ENCODE data around the gene TRIM15.

TRIM15 gene

DNA sequence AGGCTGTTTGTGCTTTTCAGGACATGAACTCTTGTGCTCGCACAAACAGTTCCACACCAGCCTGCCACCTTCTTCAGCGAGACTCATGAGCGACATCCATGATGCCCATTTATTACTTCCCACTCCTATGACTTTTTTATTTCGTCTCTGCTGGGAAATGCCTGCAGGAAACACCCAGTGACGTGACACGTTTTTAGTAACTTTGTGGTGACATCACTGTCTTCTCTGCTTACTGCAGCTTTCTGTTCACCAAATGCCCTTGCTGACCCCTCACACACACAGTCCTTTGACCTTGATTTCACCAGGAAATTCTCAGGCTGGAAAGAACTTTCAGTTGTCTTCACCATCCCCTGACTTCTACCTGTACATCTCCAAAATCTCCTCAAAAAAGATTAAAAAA lies 18.5 kb upstream of the TRIM15 start:
- DNase-seq (ENCODE audit: insufficient read length, low spot score) (no peak), FAIRE-seq (no peak)

- DNase-seq (ENCODE audit: insufficient read length, low spot score) (no peak), FAIRE-seq (no peak)
Observed at GRCh38 chr6:30145818-30146217, 17.5 kb upstream of the TRIM15 start.

GRCh38 chr6:30147096-30147495 lies 16.2 kb upstream of the TRIM15 start:
- FAIRE-seq (no peak), DNase-seq (ENCODE audit: insufficient read length, low spot score) (no peak)

DNA sequence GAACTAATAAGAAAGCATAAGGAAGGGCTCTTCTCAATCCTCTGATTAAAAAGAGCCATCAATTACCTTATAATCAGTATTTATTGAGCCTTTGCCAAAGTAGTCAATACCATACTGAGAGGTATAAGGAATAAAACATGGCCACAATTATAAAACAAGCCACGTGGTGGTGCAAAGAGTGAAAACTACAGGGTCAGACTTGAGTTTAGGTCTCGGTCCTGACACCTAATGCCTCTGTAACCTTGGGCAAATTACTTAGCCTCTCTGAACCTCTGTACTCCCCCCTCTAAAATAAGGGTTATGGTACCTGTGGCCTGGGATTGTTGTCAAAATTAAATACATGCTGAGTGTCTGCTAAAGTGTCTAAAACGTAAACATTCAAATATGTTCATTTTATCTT lies 14.1 kb upstream of the TRIM15 start:
- FAIRE-seq: no peak
- no peak for DNase-seq (ENCODE audit: insufficient read length, low spot score)

DNA sequence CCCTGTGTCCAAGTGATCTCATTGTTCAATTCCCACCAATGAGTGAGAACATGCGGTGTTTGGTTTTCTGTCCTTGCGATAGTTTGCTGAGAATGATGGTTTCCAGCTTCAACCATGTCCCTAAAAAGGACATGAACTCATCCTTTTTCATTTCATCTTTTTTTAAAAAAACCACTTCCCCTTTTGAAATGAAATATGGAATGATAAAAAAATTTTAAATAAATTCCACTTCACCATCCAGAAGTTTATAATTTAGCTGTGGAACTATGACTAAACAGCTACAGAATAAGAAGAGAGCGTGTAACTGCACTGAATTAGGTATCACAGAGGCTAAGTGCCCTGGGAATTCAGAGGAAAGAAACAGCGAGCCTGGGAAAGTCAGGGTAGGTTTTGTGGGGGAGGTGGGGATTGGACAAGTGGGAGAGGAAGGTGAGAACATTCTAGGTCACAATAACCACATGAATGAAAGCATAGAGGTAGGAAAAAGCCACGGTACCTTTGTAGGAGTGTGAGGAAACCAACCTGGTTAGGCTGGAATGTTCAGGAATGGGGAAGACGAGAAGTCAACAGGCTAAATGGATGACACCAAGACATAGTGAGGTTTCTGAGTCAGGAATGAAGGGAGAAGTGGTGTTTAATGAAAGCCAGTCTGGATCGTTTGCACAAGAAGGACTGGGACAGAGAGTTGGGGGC lies 13.3 kb upstream of the TRIM15 start:
- DNase-seq (ENCODE audit: insufficient read length, low spot score) (no peak), FAIRE-seq (no peak)

DNA sequence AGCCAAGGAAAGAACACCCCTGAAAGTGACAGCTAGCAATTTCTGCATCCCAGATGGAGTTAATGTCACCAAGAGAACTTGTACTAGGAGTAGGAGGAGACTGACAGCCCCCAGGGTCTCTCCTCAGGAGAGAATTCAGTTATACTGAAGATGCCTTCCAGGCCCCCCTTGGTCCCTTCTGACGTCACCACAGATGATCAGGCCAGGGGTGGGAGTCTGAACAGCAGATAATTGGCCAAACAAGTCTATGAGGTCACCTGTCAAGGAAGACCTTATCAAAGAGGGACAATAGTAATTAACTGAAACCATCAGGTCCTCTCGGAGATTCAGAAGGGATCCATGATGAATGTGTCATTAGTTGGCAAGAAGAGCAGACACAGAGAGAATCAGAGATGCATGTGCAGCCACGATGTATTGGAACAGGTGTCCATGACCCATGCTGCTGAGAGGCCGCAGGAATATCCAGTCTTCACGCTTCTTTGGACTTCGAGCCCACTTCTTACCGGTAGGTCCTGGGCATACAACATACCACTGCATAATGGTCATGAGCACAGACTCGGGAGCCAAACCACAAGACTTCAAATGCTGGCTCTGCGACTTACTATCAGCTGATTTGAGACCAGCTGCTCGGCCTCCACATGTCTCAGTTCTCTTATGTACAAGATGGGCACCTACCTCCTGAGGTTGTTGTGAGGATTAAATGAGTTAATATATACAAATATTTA lies 12.5 kb upstream of the TRIM15 start:
- FAIRE-seq (no peak), DNase-seq (ENCODE audit: insufficient read length, low spot score) (no peak)

- DNase-seq (ENCODE audit: insufficient read length, low spot score) (no peak), FAIRE-seq (no peak)
Observed at GRCh38 chr6:30151580-30151979, 11.8 kb upstream of the TRIM15 start.

- no peak for DNase-seq (ENCODE audit: insufficient read length, low spot score)
- FAIRE-seq: no peak
Observed at GRCh38 chr6:30152016-30152673, 11.2 kb upstream of the TRIM15 start.

- FAIRE-seq (no peak), DNase-seq (ENCODE audit: insufficient read length, low spot score) (no peak)
Observed at GRCh38 chr6:30152910-30153610, 10.3 kb upstream of the TRIM15 start.

- DNase-seq (ENCODE audit: insufficient read length, low spot score) (no peak), FAIRE-seq (no peak)
Observed at GRCh38 chr6:30154061-30154460, 9.3 kb upstream of the TRIM15 start.

DNA sequence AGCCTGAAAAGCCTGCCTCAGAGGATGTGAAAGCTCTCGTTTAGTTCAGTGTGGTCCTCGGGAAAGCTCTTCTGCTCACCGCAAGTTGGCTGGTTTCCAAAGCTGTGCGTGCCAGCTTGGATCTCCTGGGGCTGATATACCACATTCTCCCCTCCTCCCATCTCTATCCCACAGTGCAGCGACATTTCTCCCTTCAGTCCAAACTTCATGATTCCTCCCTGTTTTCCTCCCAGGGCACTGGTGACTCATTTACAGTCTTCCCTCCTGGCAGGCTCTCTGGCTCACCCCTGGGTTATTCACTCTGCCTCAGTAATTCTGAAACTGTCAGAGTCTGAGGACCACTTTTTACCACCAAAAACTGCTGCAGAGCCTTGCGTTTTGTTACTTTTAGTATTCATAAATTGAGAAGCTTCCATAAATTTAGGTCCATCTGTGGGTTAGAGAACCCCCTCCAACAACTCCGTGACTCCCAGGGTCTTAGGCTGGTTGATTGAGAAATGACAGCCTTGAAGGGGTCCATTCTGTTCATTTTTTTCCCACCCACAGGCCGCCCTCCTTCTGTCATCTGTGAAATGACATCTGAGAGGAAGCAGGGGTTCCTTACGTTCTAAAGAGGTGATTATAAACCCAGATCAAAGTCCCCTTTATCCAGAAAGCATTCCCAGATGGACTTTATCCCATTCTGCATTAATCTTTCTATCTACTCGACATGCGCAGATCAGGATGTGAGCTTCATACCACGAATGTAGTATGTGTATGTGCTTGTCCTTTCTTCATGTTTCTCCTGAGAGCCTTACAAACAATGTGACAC lies 8.4 kb upstream of the TRIM15 start:
- DNase-seq (ENCODE audit: insufficient read length, low spot score): no peak
- no peak for FAIRE-seq

GRCh38 chr6:30155520-30156261 lies 7.7 kb upstream of the TRIM15 start:
- FAIRE-seq: no peak

GRCh38 chr6:30156262-30156599 lies 7.1 kb upstream of the TRIM15 start:
- DNase-seq (ENCODE audit: insufficient read length, low spot score) (no peak), FAIRE-seq (no peak)

More at GRCh38 chr6:30155520-30156261, 7.7 kb upstream of the TRIM15 start:
- no peak for DNase-seq (ENCODE audit: insufficient read length, low spot score)

DNA sequence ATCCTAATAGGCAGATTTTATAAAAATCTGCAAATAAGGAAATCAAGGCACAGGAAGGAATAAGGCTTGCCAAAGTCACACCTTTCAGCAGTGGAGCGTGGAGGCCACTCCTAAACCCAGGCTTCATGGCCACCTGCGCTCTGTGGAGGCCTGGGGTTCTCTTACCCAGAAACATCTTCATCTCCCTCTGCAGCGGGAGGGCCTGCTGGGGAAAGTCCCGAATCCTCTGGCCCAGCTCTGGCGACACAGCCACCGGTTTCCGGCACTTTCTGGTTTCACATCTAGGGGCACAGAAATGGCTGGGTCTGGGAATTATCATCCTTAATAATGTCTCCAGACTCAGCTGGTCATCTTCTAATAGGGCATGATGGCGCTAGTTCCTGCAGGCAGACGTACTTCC lies 6.6 kb upstream of the TRIM15 start:
- DNase-seq (ENCODE audit: insufficient read length, low spot score) (no peak), FAIRE-seq (no peak)

DNA sequence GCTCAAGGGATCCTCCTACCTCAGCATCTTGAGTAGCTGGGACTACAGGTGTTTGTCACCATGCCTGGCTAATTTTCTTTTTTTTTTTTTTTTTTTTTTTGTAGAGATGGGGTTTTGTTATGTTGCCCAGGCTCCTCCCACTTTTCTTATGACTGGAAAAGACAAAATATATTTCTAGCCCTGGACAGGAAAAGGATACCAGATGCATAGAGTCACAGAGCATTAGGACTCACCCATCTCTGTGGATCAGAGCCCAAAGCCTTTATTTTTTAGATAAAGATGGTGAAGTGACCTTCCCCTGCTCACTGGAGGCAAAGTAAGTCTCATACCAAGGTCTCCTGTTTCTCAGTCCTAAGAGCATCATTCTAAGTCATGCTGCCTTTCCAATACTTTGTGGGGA lies 5.8 kb upstream of the TRIM15 start:
- no peak for DNase-seq (ENCODE audit: insufficient read length, low spot score)
- FAIRE-seq: no peak

- no peak for DNase-seq (ENCODE audit: insufficient read length, low spot score)
- FAIRE-seq: no peak
Observed at GRCh38 chr6:30157999-30158398, 5.3 kb upstream of the TRIM15 start.

DNA sequence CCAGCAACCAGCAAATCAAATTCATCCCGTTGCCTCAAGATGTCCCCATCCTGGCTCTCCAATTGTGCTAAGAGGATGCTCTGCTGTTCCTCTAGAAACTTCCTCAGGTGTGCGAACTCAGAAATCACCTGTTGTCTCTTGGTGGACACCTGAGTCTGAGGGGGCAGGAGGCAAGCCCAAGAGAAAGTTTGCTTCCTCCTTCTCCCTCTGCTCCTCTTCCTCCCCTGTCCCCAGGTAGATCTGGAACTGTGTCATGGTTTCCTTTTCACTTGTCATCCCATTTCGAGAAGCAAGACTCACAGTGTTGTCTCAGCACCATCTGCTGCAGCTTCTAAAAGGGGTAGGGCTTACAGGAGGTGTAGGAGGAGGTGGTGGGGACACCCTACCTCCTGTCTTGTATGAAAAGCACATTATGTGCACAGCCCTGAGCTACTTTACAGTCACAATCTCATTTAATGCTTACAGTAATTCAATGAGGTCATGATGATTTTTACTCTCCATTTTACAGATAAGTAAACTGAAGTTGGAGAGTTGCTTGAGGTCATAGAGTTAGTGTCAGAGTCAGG lies 4.8 kb upstream of the TRIM15 start:
- no peak for DNase-seq (ENCODE audit: insufficient read length, low spot score)
- no peak for FAIRE-seq

- no peak for DNase-seq (ENCODE audit: insufficient read length, low spot score)
- FAIRE-seq: no peak
Observed at GRCh38 chr6:30160008-30160784, 3.1 kb upstream of the TRIM15 start.

Data from GM19239 (cell line).